WTC11 (cell line): ENCODE results near the gene GRK1.
"Not testable (repeated sequence)": the region's sequence is repeated elsewhere in the genome, so short reads cannot be mapped to it uniquely, and the experiment has no call there.

Experiments
- ZNF512 ChIP-seq: sonication (generic); formaldehyde crosslinking; IDR thresholded peaks from 2 replicates; pipeline ENCODE4 v1.8.1; 2022; ENCODE audit warnings: missing genetic modification reagents, borderline replicate concordance
- TF ChIP-seq, protein P1 (sequence below): sonication (generic); formaldehyde crosslinking; IDR thresholded peaks from 2 replicates; pipeline ENCODE4 v1.8.0; 2023; ENCODE audit warnings: missing genetic modification reagents, mild to moderate bottlenecking, borderline replicate concordance

- not testable (repeated sequence) for TF ChIP-seq ZNF512 (CRISPR knock-in tag)
- TF ChIP-seq, protein P1, sequence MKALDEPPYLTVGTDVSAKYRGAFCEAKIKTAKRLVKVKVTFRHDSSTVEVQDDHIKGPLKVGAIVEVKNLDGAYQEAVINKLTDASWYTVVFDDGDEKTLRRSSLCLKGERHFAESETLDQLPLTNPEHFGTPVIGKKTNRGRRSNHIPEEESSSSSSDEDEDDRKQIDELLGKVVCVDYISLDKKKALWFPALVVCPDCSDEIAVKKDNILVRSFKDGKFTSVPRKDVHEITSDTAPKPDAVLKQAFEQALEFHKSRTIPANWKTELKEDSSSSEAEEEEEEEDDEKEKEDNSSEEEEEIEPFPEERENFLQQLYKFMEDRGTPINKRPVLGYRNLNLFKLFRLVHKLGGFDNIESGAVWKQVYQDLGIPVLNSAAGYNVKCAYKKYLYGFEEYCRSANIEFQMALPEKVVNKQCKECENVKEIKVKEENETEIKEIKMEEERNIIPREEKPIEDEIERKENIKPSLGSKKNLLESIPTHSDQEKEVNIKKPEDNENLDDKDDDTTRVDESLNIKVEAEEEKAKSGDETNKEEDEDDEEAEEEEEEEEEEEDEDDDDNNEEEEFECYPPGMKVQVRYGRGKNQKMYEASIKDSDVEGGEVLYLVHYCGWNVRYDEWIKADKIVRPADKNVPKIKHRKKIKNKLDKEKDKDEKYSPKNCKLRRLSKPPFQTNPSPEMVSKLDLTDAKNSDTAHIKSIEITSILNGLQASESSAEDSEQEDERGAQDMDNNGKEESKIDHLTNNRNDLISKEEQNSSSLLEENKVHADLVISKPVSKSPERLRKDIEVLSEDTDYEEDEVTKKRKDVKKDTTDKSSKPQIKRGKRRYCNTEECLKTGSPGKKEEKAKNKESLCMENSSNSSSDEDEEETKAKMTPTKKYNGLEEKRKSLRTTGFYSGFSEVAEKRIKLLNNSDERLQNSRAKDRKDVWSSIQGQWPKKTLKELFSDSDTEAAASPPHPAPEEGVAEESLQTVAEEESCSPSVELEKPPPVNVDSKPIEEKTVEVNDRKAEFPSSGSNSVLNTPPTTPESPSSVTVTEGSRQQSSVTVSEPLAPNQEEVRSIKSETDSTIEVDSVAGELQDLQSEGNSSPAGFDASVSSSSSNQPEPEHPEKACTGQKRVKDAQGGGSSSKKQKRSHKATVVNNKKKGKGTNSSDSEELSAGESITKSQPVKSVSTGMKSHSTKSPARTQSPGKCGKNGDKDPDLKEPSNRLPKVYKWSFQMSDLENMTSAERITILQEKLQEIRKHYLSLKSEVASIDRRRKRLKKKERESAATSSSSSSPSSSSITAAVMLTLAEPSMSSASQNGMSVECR = not testable (repeated sequence)
These were observed 45.0 kb upstream of the GRK1 start for GRCh38 chr13:113621986-113622550.
